Activated gamma-delta T cell (primary cell): ENCODE measurements around the gene PHF24.
A peak's percentile ranks its signal among the peaks of the same experiment; 100 is the strongest.

ENCODE experiments used
- DNase-seq: peaks from one replicate; lab custom pipeline; 2025; lab: John Stamatoyannopoulos, UW

PHF24 gene

GRCh38 chr9:34983209-34983608 lies 25.1 kb downstream of the PHF24 start:
- DNase-seq: no peak

- DNase-seq: no peak
Observed at GRCh38 chr9:34984049-34984448, 26.0 kb downstream of the PHF24 start.

DNA sequence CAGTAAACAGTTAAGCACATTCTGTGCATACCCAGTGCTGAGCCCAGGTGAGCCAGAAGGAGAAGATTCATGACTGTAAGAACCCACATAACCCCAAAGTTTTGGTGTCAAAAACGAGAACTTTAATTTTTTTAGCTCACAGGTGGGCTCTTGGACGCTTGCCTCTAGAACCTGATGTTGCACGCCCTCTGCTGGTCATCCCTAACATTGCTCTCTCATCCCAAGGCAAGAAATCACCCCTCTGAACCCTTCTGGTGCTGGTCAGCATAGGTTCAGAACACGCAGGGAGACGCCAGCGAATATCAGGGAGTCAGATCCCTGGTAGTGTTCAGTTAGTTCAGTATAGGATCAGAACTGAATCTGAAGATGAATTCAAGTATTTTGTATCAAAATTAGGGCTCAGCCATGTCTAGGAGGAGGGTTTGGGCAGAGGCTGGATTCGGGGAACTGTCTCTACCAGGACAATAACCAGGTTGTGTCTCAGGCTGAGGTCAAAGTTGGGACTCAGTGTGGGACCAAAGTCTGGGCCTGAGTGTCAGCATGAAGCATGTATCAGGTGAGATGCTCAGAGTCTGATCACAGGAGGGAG lies 27.3 kb downstream of the PHF24 start:
- no peak for DNase-seq

DNA sequence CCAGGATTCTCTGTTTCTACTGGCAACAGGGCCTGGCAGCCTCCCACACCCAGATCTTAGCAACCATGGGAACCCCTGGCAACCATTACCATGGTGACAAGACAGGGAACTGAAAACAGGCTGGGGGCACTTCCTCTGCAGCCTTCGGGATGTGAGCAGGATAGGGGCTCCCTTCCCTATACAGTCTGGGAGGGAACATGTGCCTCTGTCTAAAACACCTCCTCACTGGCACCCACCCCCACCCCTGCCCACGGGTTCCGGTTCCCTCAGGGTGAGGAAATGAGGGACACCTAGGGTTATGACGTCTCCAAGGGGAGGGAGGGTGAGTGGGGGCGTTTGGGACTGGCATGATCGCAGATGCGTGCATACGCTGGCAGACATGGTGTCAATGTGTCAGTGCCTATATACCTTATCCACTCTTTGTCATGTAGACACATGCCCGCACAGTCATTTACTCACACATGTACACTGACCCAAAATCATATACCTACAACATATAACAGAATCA lies 28.5 kb downstream of the PHF24 start:
- DNase-seq: peak; percentile 30

DNA sequence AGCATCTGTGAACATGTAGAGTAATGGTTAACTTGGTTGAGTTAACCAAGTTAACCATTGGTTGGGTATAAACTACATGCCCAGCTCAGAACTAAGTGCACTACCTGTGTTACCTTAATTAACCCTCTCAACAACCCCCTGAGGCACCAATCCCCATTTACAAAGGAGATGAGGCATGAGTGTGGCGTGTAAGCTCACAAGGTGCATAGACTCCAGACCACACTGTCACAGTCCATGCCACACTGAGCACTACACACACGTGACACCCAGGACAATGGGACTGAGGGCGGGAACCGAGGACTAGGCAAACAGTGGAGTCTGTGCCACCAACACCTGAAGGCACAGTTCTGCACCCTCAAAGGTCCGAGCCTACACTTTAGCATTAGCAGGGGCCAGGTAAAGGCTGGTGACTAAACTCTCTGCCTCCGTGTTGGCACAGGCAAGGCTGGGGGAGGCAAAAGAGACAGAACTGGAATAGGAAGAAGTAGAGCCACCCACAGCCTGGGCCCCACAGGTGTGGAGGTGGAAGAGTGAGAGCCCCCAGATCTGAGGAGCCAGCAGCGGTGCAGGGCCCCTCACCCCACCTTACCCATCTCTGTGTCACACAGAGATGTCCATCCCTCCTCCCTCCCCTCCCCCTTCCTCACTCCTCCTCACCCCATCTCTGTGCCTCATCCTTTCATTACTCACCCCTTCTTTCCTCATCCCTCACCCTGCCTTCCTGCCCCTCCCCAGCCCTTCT lies 29.2 kb downstream of the PHF24 start:
- DNase-seq: no peak

- DNase-seq: peak; percentile 36
Observed at GRCh38 chr9:34988218-34989002, 30.3 kb downstream of the PHF24 start.

DNA sequence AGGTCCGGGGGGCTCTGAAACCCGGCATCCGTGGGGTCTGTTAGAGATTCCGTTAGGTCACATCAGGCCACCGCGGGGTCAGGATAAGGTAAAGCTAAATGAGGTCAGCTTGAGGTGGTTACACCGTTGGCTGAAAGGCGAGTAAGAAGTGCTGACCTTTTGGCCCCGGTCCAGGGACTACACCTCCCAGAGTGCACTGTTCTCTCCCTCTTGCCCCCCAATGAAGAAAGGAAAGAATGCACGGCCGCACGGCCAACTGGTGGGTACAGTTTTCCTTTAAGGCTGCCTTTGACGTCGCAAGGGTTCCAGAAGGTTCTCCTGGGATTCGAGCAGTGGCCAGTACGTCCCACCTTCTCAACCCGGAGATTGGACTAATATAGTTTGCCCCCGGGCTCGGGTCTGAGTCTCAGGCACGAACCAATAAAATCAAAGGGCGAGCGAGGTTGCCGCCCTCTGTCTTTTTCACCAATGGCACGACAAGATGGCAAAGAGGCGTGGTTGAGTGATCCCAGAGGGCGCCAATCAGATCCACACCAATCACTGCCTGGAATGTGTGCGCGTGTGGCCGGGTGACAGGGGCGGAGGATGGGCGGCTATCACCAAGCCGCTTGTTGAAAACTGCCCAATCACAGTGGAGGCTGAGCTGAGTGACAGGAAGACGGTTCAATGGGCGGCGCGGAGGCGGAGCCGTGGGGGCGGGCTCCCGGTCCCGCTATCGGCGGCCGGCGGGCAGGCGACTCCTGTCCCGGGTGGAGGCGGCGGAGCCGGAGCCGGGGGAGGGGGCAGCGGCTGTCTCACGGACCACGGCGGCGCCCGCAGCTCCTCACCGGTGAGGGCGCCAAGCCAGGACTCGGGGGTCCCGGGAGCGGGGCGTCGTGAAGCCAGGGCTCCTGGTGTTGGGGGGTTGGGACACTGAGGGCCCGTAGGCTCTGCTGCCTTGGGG lies 31.2 kb downstream of the PHF24 start, which contains the start of gene DNAJB5:
Gene DNAJB5, plus strand, starts transcription at position 743 of the 943 bp plus-strand sequence. CDS start 886 bp downstream, outside the sequence.
- DNase-seq: peak; percentile 87

DNA sequence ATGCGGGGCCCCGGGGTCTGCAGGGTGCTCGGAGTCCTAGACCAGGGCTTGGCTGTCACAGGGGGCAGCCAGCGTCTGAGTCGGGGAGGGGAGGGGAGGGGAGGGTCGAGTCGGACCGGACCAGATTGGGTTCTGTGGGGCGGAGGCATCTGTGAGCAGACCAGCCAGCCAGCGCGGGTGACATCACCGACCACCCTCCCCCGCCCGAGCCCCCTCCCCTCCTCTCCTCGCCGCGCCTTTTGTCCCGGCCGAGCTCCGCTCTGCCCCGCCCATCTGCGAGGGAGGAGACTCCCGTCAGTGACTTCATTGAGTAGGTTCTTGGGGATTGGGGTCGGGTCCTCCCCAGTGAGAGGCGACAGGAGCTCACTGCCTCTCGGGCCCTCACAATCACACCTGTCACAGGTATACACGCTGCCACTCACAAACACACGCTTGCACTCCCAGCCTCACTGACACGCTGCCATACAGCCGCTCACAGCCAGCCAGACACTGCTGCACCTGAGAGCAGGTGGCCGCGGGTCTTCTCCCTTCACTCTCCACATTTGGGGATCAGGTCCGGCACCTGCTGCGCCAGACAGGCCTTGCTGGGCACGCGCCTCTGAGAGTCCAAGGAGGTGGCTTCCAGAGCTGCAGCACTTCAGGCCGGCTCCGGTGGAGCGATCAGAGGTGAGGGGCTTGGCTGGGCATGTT lies 32.0 kb downstream of the PHF24 start:
- peak; percentile 27 for DNase-seq

- DNase-seq: no peak
Observed at GRCh38 chr9:34990908-34991606, 33.0 kb downstream of the PHF24 start.

DNA sequence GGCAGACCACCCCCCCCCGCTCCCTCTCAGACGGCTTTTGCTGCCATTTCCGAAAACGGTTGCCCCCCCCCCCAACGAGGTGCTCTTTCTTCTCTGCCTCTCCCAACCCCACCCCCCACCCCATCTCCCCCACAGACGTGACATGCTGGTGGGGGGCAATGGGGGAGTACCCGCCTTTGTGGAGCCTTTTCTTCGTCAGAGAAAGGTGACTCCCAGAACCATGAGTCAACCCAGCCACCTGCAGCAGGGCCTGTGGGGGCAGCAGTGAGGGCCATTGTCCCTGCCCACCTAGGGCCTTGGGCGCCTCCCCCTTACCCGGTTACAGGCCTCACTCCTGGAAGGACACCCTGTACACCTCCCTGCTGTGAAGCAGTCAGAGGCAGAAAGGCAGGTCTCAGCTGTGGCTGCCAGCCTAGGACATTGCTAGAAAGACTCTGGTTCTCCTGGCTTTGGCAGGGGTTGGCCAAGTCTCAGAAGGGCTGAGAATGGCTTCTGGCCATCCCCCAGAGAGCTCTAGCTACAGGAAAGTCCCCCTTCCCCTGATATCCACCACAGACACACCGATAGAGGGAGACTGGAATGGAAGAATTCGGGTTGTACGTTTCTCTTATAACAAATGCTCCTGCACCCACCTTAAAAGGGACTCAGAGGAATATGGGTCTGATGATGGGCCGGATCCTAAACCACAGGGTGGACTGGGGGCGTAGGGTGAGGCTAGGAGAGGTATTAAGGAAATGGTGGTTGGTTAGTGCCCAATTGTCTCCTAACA lies 33.7 kb downstream of the PHF24 start:
- DNase-seq: no peak

GRCh38 chr9:34992376-34992951 lies 34.4 kb downstream of the PHF24 start:
- DNase-seq: no peak

DNA sequence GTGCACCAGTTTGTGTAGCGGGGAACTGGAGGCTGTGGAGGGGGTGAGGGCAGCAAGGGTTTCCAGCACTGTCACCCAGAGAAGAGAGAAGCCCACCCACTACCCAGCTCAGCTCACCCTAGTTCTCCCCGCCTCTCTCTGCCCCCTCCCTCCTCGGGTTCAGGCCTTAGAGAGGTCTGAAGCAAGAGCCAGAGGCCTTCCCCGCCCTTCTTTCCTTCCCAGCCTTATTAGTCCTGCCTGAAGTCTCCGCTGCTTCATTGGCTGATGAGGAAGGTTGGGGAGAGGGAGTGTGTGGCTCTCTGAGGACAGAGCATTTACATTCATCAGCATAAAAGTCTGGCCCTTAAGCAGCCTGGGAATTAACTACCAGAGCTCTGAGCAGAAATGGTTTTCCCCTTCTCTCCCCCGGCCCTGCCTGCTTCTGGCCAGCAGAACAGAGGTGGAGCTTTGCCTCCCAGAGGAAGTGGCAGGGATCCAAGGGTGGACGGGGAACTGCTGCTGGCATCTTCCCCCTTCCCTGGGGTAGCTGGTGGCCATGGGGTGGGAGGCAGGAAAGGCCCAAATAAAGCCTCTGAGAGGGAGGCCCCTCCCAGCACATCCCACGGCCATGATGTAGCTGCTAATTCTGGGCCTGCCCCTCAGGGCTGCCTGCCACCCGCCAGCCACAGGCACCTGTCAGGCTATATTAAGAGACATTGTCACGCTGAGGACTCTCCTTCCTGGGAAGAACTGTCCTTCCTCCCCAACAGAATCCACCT lies 35.6 kb downstream of the PHF24 start:
- DNase-seq: no peak

DNA sequence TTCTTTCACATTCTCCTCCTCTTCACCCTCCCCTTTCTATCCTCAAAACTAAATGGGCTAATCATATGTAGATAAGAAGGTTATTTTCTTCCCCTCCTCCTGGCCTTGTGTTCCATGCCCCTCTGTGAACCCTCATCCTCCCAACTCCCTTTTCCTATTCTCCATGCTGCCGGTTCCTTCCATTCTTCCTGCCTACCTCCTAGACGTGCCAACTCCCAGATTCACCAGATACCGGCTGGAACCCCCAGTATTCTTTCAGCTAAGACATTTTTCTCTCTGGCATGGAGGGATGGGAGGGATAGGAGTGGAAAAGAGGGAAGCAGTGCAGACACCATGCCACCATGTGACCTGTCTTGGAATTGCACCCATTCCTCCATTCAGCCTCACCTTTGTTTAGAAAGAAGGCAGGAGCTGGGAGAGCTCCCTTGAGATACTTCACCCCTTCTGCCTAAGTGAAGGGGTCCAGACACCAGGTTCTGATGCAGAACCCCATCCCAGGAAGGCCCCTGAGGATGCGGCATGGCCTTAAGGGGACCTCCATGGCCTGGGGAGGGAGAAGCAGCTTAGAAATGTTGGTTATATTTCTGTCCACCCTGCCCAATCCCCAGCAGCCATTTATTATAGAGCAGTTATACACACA lies 36.3 kb downstream of the PHF24 start:
- DNase-seq: no peak

DNA sequence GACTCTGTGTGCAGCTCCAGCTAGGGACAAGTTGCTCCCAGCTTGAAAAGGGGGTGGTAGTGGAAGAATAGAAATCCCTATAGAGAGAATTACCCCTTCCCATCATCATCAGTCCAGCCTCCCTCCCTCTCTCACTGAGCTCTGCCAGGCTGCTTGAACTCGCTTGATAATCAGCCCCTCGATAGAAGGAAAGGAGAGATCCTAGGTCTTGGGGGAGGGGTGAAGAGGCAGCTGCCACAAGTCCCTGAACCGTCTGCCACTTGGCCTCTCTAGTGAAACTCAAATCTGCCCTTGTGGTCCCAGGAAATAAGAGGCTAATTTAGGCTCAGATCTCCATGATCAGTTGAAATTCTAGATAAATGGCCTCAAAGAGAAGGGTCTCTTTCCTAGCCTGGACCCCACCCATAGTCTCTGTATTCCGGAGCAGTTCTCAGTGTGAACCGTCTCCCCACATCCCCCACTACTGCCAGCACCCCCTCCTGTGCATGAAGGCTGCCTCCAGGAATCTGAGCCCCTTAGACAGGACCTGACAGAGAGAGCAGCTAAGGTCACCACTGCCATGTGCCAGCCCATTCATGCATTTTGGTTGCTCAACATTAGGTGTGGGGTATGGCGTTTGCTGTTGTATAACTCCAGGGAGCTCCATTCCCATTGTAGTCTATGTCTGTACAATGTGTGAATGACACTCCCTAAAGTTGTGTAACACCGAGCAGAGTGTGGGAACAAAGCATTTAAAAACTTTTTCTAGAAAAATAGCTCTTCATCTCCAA lies 37.0 kb downstream of the PHF24 start:
- DNase-seq: no peak

GRCh38 chr9:34995670-34996060 lies 37.6 kb downstream of the PHF24 start:
- no peak for DNase-seq

DNA sequence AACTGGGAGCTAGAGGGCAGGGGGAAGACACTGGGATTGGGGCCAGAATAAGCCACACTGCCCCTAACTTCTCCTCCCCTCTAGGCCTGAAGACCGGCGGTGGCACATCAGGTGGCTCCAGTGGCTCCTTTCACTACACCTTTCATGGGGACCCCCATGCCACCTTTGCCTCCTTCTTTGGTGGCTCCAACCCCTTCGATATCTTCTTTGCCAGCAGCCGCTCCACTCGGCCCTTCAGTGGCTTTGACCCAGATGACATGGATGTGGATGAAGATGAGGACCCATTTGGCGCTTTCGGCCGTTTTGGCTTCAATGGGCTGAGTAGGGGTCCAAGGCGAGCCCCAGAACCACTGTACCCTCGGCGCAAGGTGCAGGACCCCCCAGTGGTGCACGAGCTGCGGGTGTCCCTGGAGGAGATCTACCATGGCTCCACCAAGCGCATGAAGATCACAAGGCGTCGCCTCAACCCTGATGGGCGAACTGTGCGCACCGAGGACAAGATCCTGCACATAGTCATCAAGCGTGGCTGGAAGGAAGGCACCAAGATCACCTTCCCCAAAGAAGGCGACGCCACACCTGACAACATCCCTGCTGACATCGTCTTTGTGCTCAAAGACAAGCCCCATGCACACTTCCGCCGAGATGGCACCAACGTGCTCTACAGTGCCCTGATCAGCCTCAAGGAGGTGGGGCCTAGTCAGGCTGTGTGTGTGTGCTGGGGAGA lies 38.3 kb downstream of the PHF24 start:
- no peak for DNase-seq
